ENCODE results near the gene MOGAT2.

The MOGAT2 gene

DNA sequence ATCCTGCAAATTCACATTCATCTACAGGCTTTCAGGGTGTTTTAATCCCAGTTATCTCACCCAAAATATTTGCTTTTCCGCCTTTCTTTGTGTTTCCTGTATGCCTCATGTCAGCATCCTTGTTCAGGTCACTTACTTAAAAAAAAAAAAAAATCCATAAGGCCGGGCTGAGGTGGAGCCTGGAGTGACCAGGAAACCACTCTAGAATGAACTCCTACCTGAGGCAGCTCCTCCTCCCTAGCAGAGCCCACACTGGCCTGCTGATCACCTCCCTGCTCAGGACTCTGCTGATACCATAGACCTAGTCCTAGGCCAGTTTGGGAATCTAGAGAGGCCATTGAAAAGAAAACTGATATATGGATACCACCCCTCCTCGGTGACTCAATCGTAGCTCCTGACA lies 42.2 kb downstream of the MOGAT2 start:
- no peak for DNase-seq (ENCODE audit: low spot score)

DNA sequence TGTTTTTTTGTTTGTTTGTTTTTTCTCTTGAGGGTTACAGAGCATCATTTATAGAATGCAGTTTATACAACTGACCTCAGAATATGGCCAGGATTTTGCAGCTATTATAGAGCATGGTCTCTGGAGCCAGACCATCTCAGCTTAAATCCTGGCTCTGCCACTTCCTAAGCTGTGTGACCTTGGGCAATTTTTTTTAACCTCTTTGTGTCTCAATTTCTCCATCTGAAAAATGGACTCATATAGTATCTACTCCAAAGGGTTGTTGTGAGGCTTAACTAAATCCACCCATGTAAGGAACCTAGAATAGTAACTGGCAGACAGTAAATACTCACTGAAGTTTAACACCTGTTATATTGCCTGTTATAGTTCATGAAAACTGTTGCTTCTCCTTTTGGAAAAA lies 42.6 kb downstream of the MOGAT2 start:
- no peak for DNase-seq (ENCODE audit: low spot score)

DNA sequence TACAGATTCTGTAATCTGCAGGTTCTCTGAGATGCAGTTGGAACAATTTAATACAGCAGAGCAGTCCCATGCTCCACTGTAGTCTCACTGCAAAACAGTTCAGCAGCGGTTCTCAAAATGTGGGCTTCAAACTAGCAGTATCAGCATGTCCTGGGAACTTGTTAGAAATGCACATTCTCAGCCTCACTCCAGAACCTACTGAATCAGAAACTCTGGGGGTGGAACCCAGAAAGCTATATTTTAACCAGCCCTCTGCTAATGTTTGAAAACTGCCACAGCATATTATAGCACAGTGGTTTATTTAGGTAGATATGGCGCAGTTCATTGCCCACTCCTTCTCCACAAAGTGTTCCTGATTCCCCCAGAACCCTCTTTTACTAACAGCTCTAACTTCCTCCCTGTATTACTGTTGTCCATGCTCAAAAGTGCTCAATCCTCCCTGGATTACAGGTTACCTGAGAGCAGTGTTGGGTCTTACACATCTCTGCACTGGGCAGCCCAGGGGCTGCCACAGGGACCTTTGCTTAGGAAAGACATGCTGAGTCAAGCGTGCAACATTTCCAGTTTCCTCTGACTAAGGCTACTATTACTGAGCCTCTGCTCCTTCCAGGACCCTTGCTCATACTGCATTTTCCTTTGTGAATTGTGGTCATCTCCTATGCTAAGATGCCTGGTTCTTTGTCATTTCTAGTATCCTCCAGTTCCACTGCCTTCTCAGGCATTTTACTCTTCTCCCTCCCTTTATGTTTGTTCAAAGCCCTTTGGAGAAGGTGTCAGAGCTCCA lies 43.3 kb downstream of the MOGAT2 start:
- DNase-seq (ENCODE audit: low spot score) = no peak

DNA sequence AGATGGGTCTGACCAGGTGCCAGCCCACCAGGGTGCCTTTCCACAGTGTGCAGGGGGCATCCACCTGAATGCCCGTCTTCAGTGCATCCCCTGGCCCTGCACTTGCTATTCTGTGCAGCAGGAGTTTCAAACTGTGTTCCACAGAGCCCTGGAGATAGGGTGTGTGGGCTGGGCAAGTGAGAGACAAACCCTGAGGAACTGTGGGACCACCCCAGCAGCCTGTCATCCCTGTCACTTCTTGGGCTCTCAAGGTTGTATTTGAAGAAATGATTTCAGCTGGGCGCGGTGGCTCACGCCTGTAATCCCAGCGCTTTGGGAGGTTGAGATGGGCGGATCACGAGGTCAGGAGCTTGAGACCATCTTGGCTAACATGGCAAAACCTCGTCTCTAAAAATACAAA lies 44.5 kb downstream of the MOGAT2 start:
- no peak for DNase-seq (ENCODE audit: low spot score)

DNA sequence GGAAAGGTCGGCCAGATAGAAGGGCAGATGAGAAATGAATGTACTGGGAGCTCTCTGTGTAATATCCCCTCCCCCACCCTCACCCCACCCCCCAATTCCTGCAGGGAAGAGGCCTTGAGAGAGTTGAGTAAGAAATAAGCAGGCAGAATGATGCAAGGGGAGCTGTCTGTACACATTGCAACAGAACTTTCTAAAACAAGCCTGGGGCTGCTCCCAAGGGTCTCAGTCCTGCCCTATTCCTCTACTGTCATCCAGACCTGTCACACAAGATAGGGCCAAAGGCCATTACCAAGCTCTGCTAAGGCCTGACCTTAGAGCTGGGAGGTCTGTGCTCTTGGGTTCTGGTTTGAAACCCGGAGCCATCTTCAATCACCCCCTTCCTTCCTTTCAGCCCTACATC lies 45.2 kb downstream of the MOGAT2 start:
- no peak for DNase-seq (ENCODE audit: low spot score)

DNA sequence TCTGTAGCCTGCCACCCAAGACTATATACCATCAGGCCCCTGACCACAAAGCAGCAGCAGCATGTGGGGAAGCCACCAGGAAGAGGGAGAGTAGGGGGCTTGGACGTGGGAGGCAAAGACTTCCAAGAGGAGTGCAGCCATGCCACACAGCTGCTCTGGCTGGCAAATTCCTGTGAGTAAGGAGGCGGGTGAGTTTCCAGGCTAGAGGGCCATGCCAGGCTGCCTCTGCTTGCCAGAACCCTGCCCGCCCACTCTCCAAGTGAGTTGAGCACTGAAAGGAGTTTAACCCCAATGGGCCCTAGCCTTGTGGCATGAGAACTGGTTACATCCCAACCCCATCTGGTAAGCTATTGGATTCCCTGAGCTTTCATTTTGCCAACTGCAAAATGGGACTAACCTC lies 46.2 kb downstream of the MOGAT2 start:
- no peak for DNase-seq (ENCODE audit: low spot score)

DNA sequence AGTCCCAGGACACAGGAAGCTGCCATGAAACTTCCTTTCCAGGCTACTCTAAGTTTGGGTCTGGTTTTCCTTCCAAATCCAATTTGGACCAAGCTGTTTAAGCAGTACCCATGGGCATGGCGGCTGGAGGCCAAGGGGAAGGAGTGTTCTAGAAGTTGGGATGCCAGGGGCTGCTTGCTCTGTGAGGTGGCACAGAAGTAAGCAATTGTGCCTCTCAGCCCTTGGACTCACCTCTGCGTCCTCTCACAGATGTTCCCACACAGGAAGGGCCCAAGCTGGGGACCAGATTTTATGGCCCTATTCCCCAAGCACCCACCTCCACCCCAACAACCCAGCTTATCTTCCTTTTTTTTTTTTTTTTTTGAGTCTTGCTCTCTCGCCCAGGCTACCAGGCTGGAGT lies 47.5 kb downstream of the MOGAT2 start:
- DNase-seq (ENCODE audit: low spot score) = no peak

DNA sequence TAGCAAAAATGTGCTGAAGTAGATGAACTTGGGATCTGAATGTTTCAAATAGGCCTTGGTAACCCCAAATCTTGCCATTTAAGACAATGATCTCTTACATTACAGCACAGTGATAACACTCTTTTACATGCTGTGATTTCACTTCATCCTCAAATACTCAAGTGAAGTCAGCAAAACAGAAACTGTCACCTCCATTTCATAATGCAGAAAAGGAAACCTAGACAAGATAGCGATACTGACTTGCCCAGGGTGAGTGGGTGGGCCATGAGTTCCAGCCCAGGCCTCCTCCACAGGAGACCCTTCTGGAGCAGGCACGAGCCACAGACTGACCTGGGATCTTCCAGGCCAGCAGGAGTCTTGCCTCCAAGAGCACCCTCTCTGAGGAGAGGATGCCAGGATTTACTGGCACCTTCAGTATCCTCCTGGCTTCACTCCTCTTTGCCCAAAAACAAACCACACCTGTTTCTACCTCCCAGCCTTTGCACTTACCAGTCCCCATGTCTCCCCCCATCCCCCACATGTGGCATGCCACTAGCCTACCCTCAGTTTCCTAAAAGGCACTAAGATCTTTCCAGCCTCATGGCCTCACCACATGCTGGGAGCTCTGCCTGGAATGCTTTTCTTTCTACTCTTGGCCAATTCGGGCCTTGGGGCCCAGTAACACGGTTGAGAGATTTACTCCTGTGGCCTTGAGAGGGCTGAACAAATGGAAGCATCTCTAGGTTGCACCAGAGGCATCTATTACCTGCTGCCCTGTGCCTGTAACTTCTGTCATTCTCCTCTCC lies 49.0 kb downstream of the MOGAT2 start:
- no peak for DNase-seq (ENCODE audit: low spot score)

DNA sequence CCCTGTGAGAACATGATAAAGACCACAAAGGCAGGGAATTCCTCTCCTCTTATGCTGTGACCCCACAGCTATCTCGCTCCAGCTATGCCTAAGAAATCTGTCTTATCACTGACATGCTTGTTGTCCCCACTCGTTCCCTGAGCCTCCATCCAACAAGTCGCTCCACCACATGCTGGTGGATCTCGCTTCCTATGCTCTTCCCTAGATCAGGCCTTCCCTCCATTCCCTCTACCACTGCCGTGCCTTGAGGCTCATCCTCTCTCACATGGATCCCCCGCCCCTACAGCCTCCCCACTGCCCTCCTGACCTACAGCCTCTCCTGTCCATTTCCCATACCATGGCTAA lies 49.6 kb downstream of the MOGAT2 start:
- no peak for DNase-seq (ENCODE audit: low spot score)

DNA sequence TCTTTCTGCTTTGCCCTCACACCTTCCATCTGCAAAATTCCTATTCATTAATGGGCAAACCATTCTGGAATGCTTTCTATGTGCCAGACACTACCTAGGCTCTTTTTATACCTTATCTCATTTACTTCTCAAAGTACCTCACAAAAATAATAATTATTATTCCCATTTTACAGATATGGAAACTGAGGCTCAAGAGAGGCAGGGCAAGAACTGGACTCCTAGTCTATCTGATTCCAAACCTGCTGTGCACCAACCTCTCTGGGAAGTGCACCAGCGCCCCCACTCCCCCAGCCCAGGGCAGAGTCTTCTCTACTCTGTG lies 50.1 kb downstream of the MOGAT2 start:
- DNase-seq (ENCODE audit: low spot score) = no peak

DNA sequence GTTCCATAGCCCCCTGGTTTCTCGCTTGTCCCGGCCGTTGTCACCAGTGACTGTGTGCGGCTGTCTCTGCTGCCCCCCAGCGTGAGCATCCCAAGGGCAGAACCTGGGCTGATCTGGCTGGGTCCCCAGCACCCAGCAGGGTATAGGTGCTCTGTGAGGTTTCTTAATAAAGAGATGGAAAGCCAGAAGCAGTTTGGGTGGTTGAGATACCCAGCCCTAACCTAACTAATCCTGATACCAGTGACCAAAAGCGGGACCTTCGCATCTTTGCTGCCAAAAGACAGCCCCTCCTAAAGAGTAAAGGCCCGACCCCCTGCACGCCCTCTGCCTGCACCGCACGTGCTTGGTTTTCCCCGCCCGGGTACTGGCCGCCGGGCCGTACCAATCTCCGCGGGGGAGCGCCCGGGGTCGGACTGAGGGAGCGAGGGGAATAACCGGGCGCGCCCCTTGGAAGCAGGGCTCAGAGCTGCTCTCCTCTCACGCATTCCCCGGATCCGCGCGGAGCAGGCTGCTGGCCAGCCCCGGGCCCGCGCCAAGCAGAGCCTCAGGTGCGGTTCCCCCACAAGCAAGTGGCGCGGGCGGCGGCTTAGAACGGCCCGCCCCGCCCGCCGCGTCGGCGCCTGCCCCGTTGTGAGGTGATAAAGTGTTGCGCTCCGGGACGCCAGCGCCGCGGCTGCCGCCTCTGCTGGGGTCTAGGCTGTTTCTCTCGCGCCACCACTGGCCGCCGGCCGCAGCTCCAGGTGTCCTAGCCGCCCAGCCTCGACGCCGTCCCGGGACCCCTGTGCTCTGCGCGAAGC lies 50.7 kb downstream of the MOGAT2 start, which contains the start of gene DGAT2:
Gene DGAT2 (plus strand): TSS at position 667 of the 797 bp plus-strand sequence. CDS start 214 bp downstream, outside the sequence.
- peak; percentile 15 for DNase-seq (ENCODE audit: low spot score)

DNA sequence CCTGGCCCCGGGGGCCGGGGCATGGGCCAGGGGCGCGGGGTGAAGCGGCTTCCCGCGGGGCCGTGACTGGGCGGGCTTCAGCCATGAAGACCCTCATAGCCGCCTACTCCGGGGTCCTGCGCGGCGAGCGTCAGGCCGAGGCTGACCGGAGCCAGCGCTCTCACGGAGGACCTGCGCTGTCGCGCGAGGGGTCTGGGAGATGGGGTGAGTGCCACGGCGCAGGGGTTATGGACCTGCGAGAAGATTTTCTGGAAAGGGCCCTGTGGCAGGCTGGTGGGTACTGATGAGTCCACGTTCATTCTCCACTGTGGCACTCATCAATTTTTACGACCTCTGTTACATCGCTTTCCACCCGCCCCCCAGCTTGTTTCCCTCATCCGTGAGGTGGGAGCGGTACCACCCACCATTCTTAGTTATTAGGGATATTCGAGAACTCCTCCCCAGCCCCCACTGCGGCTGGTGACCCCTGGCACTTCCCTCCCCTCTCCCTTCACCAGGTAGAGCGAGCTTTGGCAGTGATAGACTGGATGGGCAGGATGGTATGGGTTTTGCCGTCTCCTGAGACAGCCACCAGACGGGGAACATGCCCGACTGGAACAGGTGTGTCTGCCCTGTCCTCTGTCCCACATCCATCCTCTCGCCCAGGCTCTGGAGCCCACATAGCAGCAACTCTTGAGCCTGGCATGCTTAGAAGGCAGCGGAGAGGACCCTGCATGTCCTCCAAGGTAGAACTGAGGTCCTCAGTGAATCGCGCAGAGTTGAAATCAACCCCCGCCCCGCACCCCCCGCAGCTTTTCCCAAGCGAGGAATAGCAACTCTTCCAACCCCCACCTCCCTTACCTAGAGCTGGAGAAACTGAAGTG lies 51.5 kb downstream of the MOGAT2 start:
- no peak for DNase-seq (ENCODE audit: low spot score)

DNA sequence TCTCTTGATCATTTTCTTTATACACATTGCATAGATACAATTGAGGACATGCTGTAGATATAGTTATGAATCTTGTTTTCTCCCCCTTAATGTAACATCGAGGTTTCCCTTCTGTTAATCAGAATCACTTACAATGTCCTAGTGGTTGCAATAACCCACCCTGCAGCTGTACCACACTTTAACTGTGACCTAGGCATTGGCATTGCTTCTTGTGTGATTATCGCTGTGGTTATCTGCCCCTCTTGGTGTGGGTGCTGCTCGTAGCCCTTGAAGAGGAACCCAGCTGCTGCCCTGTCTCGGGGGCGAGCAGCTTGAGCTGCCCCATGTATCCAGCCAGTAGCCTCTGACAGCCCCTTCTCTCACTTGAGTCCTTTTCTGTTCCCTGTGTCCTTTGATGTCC lies 52.5 kb downstream of the MOGAT2 start:
- DNase-seq (ENCODE audit: low spot score) = no peak

DNA sequence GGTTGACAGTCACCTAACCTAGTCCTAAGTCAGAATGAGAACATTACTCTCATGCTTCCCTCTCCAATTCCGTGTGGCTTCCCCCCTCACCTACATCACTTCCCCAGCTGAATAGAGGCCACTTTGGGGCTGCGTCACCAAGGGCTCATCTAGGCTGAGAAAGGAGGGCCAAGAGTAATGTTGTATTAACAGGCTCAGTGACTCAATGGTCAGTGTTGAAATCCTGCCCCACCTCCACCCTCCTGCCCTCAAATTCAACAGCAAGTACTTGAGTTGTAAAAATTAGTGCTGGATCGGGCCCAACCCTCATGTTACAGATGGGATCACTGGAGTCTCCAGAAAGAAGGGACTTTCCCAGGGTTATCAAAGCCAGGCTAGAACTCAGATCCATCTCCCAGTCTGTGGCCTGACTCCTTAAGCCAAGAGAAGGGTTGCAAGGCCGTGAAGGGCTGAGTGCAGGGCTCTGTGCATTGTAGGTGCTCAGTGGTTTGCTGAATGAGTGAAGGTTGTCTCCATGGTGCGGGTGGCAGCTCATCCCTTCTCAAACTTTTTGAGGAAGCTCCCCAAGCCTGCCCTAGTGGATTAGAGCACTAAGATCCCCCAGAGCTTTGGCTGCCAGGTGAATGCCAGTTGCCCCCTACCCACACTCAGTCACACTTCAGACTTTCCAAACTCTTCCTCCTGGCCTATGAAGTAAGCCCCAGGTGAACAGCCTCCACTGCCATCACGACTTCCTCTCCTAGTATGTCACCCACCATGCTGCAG lies 54.2 kb downstream of the MOGAT2 start:
- no peak for DNase-seq (ENCODE audit: low spot score)

DNA sequence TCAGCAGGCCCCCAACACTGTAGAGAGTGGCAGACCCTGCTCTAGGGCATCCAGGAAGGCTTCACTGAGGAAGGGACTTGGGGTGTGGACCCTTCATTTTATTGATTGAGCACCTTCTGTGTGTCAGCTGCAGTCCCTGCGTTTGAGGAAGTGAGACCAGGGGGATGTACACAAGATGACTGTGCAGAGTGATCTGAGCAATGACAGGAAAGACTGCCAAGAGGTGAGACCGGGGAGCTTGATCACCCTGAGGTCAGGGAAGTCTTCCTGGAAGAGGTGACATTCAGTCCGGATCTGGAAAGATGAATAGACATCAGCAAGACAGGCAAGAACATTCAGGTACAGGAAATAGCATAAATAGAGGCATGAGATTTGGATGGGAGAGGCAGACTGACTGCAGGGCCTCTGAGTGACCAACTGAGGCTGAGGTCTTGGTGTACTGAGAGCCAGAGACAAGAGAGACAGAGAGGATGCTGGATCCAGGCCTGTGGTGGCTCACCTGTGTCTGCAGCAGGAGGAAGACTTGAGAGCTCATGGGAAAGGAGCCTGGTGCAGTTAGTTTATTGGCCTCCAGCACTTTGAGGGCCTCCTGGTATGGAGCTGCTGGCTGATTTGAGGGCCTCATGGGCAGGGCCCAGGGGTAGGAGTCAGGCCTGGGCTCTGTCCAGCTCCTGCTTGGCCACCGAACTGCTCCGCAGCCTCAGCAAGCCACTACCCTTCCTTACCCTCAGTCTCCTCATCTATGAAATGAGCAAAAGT lies 56.1 kb downstream of the MOGAT2 start:
- DNase-seq (ENCODE audit: low spot score) = peak; percentile 22

DNA sequence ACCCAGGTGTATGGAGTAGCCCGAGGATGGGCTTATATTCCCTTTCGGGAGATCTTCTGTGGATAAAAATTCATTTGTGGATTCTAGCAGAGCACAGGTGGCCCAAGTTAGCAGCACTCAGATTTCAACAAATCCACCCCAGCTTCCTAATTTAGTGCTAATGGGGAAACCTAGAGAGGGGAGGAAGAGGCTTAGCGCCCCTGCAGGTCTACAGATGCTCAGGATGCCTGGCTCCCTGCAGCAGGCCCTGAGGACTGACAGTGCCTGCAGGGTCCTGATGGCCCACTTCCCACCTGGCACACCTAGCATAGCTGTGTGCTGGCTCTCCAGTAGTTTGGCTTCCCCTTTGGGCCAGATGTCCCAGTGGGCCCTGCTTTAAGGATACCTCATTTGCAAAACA lies 57.4 kb downstream of the MOGAT2 start:
- no peak for DNase-seq (ENCODE audit: low spot score)

DNA sequence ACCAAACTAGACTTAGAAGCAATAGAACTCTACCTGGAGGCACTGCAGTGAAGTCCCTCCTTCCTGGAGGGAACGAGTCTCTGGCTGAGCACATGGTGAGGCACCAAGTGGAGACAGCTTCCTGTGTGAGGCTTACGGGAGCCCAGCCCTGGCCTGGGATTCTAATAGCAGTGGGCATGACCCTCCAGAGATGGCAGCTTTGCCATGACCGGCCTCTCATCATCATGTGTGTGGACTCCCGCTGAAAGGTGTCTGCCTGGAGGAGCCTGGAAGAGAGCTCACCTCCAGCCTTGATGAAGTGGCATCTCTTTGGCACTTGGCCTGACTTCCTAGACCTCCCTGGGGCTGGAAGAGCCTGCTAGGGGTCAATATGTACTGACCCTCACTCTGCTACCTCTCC lies 58.9 kb downstream of the MOGAT2 start:
- DNase-seq (ENCODE audit: low spot score) = no peak

DNA sequence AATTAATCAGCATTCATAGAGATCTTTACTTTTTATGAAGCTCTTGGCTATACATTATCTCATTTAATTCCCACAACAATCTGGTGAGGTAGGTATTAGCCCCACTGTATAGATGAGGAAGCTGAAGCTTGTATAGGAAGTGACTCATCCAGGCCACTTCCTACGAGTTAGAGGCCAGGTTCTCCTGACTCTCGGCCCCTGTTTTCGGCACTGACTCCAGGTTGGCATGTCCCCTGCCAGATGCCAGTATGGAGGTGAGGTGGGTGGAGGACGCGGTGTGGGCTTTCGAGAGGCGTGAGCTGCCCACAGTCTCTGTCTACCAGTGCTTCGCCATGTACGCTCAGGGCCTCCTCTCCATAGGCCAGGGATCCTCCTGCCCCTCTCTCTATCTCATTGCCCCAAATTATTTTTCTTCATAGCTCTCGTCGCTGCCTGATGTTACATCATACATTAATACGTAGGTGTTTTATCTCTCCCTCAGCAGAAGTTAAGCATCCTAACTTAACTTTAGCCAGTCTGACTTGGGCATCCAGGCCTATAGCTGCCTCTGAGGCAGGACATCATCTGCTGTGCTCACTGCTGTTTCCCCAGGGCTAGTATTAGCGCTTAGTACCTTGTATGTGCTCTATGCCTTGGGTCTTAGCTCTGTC lies 59.9 kb downstream of the MOGAT2 start:
- no peak for DNase-seq (ENCODE audit: low spot score)

DNA sequence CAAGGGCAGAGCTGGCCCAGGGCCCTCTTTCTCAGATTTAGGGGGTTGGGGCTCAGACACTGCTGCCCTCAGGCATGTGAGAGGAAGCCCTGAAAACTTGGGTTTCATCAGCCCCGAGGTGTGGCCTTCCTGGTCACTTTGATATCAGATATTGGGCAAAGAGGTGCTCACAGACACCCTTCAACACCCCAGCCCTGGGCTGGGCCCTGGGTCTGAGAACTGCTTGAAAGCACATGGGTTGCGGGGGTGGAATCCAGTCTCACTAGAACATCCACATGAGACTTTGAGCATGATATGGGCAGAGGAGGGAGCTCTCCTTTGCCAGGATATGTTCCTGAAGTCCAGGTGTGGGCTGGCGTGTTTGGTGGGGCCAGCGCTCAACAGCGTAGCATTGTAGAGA lies 61.3 kb downstream of the MOGAT2 start:
- DNase-seq (ENCODE audit: low spot score) = no peak

DNA sequence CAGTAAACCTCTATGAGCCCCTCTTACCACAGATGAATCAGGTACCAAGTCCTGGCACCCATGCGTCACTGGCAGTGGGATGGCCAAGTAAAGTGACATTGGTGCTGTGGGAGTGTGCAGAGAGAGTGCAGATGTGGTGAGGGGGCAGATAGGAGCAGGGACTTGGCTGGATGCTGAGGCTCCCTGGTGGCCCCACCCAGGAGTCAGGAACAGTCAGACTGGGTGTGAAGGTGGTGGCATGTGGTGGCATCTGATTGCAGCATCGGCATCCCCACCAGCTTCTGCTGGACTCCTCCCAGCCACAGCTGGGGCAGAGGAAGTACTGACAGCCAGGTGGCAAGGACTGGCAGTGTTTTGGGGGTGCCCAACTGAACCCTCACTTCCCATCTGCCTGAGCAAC lies 62.3 kb downstream of the MOGAT2 start:
- DNase-seq (ENCODE audit: low spot score) = no peak

Measured in pons (tissue), 1 donor.